Activated CD8-positive, alpha-beta memory T cell treated with anti-CD3 and anti-CD28 coated beads, Interleukin-2, amount 50 U/mL, for 1 hour (primary cell): Measurements from ENCODE around the gene ABTB2.
A peak's percentile ranks its signal among the peaks of the same experiment; 100 is the strongest.
"Not testable (repeated sequence)": the region's sequence is repeated elsewhere in the genome, so short reads cannot be mapped to it uniquely, and the experiment has no call there.

Experiments
- DNase-seq: peaks from one replicate; pipeline ENCODE4 v3.0.0-alpha.2; 2020; ENCODE audit errors: extremely low read depth

The ABTB2 gene

DNA sequence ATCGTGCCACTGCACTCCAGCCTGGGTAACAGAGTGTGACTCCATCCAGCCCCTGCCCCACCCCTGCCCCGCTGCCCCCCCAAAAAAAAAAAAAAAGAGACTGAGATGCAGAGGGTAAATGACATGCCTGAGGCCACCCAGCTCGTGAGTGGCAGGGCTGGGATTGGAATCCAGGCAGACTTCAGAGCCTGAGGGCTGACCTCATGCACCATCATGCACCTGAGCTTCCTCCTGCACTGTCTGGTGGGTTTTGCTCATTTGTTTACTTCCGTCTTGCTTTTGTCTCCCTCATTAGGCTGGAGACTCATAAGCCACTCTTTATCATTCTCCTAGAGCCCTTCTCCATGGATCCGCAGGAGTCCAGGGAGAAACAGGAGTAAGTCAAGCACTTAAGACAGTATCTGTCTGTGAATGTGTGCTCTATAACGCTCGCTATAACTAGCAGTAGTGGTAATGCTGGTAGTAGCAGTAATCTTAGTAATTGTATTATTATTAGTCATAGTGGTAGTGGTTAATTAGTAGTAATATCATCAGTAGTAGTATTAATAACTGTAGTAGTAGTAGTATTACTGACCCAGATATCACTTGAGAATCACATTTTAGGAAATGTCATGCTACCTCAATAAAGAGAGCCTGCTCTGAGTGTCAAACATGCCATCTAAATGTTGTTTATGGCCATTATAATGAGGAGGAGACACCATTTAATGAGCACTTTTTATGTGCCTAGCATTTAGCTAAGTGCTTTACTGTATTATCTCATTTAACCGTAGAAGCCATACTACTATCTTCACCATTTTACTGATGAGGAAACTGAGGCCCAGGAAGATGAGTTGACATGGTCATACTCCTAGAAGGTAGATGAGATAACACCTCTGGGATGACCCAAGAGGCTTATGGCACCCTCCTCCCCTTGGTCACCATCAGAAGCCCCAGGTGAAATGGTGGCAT lies 167.3 kb downstream of the ABTB2 start:
- DNase-seq, result no peak

DNA sequence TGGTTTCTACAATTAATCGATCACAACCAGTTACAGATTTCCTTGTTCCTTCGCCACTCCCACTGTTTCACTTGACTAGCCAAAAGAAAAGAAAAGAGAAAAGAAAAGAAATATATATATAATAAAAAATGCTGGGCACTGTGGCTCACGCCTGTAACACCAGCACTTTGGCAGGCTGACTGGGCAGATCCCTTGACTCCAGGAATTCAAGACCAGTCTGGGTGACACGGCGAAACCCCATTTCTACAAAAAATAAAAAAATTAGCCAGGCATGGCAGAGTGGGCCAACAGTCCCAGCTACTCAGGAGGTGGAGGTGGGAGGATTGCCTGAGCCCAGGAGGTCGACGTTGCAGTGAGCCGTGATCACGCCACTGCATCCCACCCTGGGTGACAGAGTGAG lies 168.6 kb downstream of the ABTB2 start:
- no peak for DNase-seq

DNA sequence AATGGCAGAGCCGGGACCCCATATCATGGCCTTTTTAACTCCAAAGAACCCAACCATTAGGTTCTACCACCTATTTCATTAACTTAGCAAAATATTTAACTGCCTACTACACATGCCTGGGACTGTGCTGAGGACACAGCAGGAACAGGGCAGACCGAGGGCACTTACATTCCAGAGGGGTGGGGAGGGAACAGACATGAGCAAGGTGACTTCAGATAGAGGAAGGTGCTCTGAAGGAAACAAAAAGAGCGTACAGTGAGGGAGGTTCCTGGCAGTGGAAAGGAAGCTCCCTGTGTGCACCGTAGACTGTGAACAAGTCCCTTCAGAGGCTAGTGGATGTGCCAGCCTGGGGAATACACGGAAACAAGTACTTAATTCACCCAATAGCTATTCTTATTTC lies 169.6 kb downstream of the ABTB2 start:
- DNase-seq, result no peak

DNA sequence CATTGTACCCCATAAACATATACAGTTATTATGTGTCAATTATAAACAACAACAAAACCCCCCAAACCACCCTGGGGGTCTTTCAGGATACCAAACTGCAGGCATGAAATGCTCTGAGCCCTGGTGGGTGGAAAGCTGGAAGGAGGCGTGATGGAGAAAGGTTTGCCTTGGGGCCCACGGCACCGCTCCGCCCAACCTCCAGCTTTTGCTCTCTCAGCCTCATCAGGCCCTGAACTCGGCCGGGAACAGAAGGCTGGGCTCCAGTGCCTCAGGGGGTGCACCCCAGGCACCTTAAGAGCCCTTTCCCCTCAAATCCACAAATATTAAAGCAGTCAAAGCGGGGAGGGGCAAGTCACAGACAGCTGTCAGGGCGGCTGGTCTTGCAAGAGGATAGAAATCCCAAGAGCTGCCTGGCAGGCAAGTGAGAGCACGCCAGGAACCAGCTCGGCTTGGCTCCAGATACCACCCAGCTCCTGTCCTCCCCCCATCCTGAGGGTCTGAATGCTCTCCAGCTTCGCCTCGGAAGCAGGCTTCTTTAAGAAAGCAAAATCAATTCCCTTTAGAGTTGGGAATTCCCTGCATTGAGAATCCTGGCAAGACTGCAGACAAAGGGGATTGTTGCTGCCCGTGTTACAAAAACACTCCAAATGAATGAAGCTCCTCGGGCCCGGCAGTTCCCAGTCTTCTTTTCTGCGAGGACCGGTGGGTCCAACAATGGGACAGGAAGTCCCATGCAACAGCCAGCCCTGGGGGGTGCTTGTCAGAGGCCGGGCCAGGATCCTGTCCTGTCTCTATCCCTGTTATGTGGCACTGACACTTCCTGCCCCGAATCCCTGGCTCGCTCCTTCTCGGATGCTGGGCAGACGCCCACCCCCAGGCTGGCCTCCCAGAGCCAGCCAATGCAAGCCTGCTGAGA lies 171.6 kb downstream of the ABTB2 start:
- no peak for DNase-seq

DNA sequence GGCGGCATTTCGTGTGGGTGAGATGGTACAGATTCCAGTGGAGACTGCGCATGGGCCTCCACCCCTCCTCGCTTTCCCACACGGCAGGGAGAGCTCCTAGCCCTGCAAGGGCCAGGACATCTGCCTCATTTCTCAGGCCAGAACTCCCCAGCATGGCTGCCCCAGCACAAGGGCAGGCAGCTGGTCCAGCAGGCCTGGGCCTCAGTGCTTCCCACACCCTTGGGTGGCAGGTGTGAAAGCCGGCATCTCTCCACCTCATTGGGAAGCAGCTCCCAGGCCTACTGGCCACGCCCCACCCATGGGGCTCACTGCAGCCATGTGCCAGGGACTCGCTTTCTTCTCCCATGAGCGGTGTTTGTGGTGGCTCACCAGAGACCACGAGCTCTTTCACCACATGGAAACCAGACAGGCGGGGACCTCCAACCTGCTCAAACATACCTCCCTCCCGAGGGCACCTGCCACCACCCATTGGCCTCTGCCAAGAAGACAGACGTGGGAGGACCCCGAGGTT lies 173.2 kb downstream of the ABTB2 start:
- DNase-seq, result no peak

DNA sequence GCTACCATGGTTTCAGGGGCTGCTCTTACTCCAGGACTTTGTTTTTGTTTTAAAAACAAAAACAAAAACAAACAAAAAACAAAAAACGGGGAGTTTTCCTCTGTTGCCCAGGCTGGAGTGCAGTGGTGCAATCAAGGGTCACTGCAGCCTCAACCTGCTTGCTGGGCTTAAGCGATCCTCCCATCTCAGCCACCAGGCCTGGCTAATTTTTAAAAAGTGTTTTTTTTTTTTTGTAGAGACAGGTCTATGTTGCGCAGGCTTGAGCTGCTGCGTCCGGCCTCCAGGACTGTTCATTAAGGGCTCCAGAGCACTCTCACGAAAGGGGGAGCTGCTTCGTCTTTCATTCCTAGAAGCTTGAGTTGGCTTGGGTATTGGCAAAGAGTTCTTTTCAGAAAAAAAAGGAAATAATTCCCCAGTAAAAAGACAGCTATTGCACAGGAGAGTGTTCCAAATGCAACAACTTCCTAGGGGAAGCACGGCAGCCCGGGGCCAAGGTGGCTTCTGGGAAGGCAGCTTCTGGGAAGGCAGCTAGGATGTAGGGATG lies 173.9 kb downstream of the ABTB2 start:
- DNase-seq, result no peak

DNA sequence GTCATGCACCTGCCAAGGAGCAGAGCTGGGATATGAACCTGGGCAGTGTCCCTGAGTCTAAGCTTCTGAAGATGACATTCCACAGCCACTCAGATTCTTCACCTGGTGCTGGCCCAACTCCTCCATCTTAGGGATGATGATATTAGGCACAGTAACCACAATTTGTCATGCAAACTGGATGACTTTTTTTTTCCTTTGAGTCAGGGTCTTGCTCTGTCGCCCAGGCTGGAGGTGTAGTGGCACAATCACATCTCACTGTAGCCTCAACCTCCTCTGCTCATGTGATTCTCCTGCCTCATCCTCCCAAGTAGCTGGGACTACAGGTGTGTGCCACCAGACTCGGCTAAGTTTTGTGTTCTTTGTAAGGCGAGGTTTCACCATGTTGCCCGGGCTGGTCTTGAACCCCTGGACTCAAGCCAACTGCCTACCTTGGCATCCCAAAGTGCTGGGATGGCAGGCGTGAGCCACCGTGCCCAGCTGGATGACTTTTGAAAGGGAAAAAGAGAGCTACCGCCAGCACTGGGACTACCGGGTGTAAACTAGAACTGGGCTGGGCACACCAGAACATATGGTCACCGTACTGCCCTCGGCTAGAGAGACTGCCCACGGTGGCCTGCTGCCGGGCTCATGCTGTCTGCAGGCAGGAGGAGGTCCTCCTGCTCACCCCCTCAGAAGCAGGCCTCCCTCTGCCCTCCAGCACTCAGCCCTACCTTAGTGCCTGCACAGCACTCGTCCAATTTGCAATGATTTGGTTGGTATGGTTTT lies 174.7 kb downstream of the ABTB2 start:
- DNase-seq, result no peak

DNA sequence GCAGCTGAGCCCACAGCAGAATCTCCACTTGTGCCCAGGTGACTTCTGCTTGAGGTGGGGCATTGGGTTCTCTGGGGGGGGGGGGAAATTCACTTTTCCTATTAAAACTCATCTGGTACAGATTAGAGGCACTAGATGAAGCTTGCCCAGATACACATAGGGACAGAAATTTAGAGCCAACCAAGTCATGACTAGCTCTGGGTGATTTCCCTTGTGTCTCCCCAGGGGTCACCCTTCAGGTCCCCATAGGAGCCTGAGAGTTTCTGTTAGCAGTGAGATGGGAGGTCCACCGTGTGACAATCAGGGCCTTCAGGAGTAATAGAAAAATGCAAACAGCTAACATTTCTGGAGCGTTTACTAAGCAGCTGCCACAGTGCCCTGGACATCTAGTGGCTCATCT lies 175.4 kb downstream of the ABTB2 start:
- DNase-seq, result no peak

DNA sequence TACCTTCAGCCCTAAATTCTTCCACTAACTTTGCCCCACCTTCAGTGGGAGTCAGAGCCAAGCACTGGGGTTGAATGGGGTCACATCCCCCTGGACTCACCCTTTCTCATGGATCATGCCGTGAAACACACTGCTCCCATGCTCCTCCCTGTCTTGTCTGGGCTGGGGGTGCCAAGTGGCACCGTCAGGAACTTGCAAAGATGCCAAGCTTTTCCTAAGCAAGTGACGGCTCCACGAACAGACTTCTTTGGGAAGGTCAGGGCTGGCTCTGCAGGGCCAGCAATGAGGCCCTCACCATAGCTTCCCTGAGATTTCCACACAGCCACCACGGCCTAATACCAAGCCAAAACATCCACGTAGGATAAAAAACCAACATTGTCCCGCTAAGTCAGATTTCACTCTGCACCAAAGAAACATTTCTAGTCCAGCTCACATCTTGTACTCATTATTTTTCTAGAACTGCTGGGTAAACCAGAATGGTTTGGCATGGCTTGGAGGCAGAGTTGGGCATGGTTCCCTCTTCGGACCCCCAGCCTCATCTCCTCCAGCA lies 175.9 kb downstream of the ABTB2 start:
- DNase-seq, result no peak

DNA sequence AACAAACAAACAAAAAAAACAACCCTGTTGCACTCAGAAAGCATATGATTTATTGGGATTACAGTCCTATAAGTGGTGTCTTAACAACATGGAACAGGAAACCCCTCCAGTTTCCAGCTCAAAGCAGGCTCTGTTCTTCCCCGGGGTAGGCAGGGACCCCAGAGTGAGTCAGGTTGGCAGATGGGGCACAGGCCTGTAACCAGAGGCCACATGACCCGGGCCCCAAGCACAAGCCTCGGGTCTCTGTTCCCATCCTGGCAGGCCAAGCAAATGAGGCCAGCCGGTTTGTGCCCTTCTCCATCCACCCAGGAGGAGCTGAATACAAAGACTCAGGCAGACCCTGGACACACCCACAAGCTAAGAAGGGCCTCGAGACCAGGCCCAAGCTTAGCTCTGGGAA lies 176.6 kb downstream of the ABTB2 start:
- no peak for DNase-seq

DNA sequence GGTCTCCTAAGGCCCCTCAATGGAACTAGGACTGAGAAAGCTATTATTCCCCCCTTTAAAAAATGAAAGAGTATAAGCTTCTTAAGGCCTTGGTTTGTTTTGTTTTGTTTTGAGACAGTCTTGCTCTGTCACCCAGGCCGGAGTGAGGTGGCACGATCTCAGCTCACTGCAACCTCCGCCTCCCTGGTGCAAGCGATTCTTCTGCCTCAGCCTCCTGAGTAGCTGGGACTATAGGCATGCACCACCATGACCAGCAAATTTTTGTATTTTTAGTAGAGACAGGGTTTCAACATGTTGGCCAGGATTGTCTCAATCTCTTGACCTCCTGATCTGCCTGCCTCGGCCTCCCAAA lies 177.0 kb downstream of the ABTB2 start:
- not testable (repeated sequence) for DNase-seq

DNA sequence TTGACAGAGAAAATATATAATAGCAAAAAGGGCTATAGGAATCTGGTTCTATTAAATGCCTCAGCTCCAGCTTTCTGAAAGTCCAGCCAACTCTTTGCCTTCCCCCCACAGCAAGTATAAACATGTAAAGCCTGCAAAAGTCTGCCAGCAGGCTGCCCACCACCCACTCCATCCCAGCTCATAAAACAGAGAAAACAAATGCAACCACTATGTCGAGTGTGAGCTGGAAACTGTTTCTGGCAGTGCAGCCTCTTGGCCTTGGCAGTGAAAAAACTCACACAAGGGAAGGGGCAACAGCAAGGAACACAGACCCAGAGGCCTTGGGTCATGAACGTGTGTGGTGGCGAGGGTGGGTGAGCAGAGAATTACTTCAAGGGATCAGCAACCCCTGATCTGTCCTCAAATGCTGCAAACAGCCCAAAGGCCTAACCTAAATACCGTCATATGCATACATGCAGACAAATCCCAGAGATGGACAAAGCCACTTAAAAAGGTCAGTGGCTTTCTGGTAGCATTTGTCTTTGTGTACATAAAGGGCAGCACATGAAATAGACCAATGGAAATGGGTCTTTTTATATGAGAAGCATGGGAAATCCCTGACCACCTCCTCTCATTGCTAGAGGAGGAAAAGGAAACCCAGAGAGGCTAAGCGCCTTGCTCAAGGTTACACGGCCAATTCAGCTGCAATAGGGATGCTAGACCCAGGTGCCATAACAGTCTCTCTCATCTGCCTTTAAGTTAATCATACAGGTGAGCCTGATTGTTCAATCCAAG lies 177.6 kb downstream of the ABTB2 start:
- DNase-seq, result no peak

DNA sequence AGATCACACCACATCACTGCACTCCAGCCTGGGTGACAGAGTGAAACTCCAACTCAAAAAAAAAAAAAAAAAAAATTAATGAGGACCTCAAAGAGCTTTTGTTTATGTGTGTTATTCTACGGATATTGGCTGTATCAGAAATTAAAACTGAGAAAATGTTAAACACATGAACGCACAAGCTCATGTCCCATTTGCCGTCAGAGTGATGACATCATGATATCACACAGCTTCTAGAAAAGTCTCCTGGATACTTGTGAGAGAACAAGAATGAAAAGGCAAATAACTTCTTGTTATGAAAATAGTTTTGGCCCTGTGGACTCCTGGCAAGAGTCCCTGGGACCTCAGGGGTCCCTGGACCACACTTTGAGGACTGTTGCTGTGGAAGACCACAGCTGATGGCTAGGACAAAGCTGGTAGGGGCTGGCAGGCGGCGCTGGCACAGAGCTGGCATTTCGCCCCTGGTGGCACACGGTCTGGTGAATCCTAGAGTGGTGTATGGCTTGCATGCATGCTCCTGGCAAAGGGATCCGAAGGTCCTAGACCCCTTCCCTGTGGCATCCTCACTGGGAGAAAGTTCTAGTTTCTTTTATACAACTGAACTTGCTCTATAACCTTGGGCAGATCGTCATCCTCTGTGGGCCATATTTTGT lies 178.7 kb downstream of the ABTB2 start:
- DNase-seq, result no peak

DNA sequence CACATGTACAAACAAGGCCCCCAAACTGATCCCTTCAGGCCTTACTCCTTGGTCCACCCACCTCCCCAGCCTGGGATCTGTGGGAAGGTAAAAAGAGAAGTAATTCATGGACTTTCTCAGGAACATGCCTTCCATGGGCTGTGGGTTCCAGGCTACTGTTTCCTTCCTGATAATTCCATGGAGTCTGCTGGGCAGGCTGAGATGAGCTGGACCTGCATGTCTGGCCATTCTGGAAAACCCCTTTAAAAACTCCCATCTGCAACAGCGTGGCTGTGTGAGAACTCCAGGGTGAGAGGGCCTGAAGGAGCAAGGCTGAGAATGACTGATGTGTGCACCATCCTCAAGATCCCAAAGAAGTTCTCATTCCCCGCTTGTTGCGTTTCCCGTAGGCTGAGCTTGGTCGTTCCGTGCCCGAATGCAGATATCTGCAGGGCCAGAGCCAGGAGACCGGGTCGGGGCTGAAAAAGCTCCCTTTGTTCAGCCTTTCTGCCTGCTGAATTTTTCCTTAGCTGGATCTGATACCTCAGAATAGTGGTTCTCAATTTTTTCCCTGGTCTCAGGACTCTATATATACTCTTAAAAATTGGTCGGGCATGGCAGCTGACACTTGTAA lies 179.5 kb downstream of the ABTB2 start:
- no peak for DNase-seq

DNA sequence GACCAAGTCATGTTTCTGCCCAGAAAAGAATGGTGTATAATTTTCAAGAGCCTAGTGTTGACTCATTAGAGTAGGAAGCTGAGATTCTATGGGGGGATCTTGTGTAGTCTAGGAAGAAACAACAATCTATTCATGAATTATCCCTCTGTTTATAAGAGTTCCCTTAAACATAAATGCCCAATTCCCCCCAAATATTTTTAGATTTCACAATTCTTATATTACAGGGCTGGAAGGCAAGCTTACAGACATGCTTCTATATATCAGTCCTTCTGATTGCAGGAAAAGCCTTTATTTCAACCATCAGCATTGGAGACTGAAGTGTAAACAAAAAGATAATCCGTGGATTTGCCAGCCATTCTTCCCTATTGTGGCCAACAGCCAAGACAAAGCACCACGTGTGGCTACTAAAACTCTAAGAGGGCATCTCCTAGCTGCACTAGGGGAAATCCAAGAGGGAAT lies 181.0 kb downstream of the ABTB2 start:
- DNase-seq, result no peak

DNA sequence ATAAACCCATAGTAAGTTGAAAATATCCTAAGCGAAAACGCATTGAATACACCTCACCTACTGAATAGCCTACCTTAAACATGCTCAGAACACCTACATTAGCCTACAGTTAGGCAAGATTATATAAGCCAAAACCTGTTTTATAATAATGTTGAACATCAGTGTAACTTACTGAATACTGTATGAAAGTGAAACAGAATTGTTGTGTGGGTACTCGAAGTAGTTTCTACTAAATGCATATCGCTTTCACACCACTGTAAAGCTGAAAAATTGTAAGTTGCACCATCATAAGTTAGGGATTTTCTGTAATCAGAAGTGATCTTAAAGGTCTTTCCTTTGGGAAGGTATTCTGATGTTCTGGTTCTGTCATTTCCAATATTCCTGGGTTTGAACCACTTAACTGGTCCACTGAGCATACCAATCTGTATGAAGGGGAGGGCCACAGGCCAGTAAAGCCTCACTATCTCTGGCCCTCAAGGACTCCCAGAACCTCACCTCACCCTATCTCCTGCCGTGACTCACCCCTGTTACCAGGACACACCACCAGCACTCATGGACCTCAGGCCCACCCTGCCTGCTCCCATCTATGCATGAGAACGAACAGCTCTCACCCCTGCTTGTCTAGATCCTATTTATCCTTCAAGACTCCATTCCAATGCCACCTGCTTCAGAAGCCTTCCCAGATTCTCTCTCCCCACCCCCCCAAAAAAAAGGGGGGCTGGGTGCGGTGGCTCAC lies 182.4 kb downstream of the ABTB2 start:
- no peak for DNase-seq

DNA sequence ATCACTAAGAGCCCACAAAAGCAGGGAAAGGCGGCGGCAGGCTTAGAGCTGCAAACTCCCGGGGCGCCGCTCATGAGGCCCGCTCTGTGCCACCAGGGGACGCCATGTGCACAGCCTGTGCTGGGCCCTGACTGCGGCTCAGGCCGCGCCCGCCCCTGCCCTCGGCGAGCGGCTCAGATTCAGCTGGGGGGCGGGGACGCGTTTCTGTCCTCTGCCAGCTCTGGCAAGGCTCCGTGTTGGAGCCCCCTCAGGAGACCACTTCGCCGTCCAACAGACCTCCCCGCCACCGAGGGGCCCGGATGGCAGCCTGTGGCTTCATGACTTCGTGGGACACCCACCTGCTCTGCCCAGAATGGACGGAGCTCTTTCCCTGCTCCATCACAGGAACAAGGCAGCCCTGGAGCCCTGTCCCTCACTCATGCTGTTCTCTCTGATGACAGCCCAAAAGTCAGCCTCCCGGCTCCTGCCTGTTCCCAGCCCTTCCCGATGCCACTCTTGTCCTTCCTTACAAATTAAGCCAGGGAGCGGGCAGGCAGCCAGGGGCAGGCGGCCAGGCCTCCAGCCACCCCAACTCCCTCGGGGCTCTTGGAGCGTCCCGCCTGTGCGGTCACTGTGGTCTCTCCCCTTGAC lies 183.3 kb downstream of the ABTB2 start:
- peak; percentile 53 for DNase-seq

DNA sequence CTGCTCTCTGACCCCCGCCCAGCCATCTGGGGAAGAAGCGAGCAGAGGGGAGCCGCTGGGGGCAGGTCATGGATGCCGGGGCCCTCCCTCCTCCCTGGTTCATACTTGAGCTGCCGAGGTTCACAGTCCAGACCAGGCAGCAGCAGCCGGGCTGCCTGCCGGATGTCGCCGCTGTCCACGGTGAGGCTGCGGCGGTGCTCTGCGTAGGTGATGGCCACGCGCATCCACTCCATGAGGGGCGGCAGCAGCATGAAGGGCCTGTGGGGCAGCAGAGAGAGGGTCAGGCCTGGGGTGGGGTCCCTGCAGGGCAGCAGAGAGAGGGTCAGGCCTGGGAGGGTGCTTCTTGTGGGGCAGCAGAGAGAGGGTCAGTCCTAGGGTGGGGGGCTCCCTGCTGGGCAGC lies 184.8 kb downstream of the ABTB2 start:
- DNase-seq, result no peak
